ENCODE measurements around the gene CERS6.

CERS6 gene

DNA sequence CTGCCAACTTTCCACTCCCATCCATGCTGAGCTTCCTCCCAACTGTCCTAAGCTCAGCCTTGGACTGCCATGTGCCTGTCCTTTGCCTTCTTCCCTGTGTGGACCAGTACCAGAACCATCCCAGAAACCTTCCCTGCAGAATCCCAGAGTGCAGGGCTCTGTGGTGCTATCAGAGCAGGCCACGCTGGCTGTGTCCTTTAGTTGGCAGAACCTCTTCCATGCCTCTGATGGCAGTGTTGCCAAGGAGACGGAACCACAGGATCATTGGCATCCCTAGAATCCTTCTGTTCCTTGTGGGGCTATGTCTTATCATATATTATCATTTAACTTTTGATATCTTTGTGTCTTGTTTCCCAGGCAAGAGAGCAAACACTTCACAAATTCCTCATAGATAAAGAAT lies 273.4 kb downstream of the CERS6 start:
- H3K4me3 ChIP-seq (replicated peaks; ENCODE audit: low read depth, low read length) = no peak overlapping the region
- no peak for DNase-seq (ENCODE audit: extremely low read depth, low read depth)
- TF ChIP-seq CTCF (IDR thresholded peaks at IDR 0.05; ENCODE audit: low read depth, low read length, missing control alignments) = no peak

DNA sequence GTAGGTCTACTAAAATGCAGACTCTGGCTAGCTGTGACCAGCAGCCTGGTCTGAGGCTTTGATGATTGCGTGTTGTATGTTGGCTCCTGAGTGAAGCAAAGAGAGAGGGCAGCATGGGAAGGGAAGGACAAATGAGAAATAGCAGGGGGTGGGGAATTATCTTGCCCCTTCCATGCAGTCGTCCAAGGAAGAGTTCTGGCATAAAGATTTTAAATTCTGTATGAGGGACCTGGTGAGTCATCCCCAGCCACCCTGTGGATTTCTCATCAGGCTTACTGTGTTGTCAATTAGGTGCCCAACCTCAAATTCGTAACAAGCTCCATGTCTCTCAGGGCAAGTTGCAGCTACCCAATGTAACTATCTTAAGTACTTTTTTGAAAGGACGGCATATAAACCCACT lies 274.3 kb downstream of the CERS6 start:
- no peak for TF ChIP-seq CTCF (IDR thresholded peaks at IDR 0.05; ENCODE audit: low read depth, low read length, missing control alignments)
- no peak overlapping the region for H3K4me3 ChIP-seq (replicated peaks; ENCODE audit: low read depth, low read length)
- DNase-seq (ENCODE audit: extremely low read depth, low read depth) = no peak

GRCh38 chr2:168731002-168731401 lies 274.9 kb downstream of the CERS6 start:
- no peak for TF ChIP-seq CTCF (IDR thresholded peaks at IDR 0.05; ENCODE audit: low read depth, low read length, missing control alignments)
- H3K4me3 ChIP-seq (replicated peaks; ENCODE audit: low read depth, low read length) = no peak overlapping the region
- no peak for DNase-seq (ENCODE audit: extremely low read depth, low read depth)

GRCh38 chr2:168731616-168732015 lies 275.5 kb downstream of the CERS6 start:
- DNase-seq (ENCODE audit: extremely low read depth, low read depth) = no peak
- no peak for TF ChIP-seq CTCF (IDR thresholded peaks at IDR 0.05; ENCODE audit: low read depth, low read length, missing control alignments)
- no peak overlapping the region for H3K4me3 ChIP-seq (replicated peaks; ENCODE audit: low read depth, low read length)

DNA sequence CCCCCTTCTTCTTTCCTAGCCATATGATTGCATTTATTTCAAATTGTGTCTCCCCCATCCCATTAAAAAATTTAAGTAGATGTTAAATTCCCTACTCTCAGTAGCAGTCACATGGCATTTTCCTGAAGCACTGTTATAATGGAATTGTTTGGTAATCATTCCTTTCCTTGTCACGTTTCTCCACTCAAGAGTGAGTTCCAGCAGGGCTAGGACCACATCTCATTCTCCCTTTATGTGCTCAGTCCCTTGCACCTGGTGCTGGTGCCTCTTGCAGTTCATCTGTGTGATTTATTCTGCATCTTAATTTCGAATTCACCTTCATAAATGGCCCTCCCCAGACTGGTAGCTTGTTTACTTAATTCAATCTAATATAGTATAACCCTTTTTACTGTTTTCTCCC lies 276.0 kb downstream of the CERS6 start:
- no peak overlapping the region for H3K4me3 ChIP-seq (replicated peaks; ENCODE audit: low read depth, low read length)
- DNase-seq (ENCODE audit: extremely low read depth, low read depth) = no peak
- TF ChIP-seq CTCF (IDR thresholded peaks at IDR 0.05; ENCODE audit: low read depth, low read length, missing control alignments) = no peak

- TF ChIP-seq CTCF (IDR thresholded peaks at IDR 0.05; ENCODE audit: low read depth, low read length, missing control alignments) = no peak
- DNase-seq (ENCODE audit: extremely low read depth, low read depth) = no peak
- no peak overlapping the region for H3K4me3 ChIP-seq (replicated peaks; ENCODE audit: low read depth, low read length)
These were observed 276.4 kb downstream of the CERS6 start for GRCh38 chr2:168732506-168732905.

DNA sequence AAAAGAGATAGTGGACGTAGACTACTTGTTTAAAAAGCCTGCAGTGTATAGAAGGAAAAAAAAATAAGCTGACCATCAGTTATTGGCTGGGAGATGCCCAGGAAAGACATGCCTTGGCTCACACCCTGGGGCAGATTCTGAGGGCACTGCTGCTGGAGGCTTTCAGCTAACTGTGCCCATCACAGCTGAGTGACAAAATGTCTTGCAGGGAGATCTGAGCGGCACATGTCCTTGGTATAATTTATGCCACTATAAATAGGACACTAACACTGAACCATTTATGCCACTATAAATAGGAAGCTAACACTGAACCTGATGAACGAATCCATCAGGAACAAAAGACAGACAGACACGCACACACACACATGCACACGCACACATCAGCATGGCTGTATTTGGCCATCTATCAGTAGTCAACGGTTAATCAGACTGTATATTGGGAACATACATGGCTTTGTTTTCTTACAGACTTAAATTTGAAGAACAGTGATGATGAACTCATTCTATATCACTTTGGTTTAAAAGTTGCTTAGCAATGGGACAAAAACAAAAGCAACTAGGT lies 278.2 kb downstream of the CERS6 start:
- no peak overlapping the region for H3K4me3 ChIP-seq (replicated peaks; ENCODE audit: low read depth, low read length)
- no peak for DNase-seq (ENCODE audit: extremely low read depth, low read depth)
- TF ChIP-seq CTCF (IDR thresholded peaks at IDR 0.05; ENCODE audit: low read depth, low read length, missing control alignments) = no peak
